Measurements from ENCODE around the gene HENMT1.
"Not testable (repeated sequence)": the region's sequence is repeated elsewhere in the genome, so short reads cannot be mapped to it uniquely, and the experiment has no call there.

Gene HENMT1

DNA sequence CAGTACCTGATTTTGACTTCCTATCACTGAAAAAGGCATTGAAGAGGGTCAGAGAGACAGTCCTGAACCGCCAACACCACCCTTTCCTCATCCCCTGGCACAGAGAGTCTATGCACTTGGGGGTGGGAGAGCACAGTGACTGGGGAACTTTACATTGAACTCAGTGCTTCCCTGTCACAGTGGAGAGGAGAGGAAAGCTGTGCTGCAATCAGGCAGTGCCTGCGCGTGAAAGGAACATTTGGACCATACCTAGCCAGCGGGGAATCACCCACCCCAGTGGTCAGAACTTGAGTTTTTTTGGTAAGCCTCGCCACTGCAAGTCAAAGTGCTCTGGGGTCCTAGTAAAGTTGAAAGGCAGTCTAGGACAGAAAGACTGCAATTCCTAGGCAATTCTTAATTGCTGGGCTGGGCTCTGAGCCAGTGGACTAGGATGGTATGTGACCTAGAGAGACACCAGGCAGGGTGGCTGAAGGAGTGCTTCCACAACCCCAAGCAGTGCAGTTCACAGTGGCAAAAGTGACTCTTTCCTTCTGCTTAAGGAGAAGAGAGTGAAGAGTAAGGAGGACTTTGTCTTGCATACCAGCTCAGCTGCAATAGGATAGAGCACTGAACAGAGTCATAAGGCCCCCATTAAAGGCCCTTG lies 9.4 kb upstream of the HENMT1 start:
- no peak for DNase-seq

- no peak for DNase-seq
These were observed 8.8 kb upstream of the HENMT1 start for GRCh38 chr1:108669679-108670078.

DNA sequence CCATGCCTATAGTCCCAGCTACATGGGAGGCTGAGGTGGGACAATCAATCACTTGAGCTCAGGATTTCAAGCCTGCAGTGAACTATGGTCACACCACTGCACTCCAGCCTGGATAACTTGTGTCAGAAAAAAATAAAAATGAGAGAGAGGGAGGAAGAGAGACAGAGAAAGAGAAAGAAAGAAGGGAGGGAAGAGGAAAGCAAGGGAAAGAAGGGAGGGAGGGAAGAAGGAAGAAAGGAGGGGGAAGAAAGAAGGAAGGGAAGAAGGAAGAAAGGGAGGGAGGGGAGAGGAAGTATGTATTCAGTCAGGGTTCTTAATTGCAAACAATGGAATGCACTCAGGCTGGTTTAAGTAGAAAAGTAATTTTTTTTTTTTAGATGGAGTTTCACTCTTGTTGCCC lies 7.9 kb upstream of the HENMT1 start:
- DNase-seq = no peak

- DNase-seq = not testable (repeated sequence)
These were observed 6.5 kb upstream of the HENMT1 start for GRCh38 chr1:108667422-108667821.

GRCh38 chr1:108665771-108666170 lies 4.9 kb upstream of the HENMT1 start:
- no peak for DNase-seq

DNA sequence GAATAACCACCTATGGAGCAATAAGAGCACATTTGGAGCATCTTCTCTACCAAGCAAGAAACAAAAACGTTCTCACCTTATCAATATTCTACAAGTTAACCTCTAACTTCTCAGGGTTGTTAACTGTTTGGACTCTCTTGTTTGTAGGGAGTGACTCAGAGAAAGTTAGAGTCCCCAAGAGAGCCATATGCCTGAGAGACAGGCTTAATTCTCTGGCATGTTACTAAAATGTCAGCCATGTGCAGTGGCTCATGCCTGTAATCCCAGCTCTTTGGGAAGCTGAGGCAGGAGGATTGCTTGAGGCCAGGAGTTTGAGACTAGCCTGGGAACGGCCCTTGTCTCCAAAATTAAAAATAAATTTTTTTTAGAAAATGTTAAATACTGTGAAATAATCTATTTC lies 4.2 kb upstream of the HENMT1 start:
- no peak for DNase-seq

DNA sequence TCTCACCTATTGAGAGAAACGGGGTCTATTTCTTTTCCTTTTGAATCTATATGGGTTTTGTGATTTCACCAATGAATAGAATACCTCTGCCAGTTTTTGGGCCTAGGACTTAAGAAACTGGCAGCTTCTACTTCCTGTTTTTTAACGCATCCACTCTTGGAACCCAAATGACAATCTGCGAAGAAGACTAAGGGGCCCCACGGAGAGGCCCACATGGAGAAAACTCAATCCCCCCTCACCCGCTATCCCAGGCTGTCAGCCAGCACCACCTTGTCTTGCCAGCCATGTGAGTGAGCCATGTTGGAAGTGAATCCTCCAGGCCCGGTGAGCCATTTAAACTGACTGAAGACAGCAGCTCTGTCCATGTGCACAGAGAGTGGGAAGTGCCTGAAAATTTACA lies 3.6 kb upstream of the HENMT1 start:
- no peak for DNase-seq

DNA sequence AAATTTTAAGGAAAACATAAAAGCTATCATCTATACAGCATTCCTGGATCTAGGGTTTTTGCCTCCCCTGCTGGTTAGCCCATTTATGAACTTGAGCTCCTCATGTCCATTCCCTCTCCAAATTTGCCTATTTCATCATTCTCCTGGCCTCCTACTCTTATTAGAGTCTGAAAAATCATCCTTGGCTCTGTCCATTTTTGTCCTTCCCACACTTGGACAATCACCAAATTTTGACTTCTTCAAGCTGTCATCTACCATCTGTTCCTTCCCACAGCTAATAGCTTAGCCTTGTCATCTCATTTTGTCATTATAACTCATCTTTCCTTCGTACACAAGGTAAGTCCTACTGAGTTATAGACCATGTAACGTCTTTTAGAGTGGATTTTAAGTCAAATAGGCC lies 2.2 kb upstream of the HENMT1 start:
- DNase-seq = no peak

GRCh38 chr1:108657356-108658080 lies 3.4 kb downstream of the HENMT1 start:
- DNase-seq = no peak

DNA sequence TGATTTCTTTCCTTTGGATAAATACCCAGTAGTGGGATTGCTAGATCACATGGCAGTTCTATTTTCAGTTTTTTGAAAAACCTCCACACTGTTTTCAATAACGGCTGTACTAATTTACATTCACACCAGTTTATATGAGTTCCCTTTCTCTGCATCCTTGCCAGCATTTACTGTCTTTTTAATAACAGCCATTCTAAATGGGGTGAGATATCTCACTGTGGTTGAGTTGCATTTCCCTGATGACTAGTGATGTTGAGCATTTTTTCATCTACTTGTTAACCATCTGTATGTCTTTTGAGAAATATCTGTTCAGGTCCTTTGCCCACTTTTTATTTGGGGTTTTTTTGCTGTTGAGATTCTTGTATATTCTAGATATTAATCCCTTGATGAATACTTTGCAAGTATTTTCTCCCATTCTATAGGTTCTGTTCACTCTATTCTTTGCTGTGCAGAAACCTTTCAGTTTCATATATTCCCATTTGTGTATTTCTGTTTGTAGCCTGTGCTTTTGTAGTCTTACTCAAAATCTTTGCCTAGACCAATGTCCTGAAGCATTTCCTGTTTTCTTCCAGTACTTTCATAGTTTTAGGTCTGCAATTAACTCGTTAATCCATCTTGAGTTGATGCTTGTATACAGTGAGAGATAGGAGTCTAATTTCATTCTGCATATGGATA lies 7.3 kb downstream of the HENMT1 start:
- no peak for DNase-seq

- DNase-seq = peak; percentile 54 to 64
These were observed 14.1 kb downstream of the HENMT1 start for GRCh38 chr1:108646648-108647269.

- DNase-seq = no peak
These were observed 14.6 kb downstream of the HENMT1 start for GRCh38 chr1:108646265-108646647.

DNA sequence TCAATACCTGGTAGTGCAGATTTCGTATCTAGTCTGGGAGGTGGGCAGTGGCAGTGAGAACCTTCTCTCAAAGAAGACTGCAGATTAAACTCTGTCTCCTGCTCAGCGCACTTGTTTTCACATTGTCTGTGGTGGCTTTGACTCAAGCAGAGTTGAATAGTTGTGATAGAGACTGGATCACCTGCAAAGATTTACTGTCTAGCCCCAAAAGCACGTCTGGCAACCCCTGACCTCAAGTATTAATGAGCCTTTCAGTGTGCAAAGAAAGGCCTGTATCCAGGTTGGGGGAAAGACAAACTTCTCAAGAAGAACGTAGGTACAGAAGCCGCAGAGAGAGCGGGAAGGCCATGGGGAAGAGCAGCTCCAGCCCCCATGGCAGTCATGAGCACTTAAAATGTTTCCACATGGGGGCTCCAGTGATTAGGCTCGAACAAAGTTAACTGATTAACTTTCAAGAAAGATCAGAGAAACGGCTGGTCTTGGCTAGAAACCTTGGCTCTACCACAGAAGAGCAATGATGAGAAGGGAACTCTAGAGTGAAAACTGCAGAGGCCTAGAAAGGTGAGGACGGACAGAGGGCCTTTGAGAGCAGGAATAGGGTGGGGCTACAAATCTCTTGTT lies 15.2 kb downstream of the HENMT1 start:
- no peak for DNase-seq

- peak; percentile 40 to 48 for DNase-seq
These were observed 15.9 kb downstream of the HENMT1 start for GRCh38 chr1:108644984-108645383.

DNA sequence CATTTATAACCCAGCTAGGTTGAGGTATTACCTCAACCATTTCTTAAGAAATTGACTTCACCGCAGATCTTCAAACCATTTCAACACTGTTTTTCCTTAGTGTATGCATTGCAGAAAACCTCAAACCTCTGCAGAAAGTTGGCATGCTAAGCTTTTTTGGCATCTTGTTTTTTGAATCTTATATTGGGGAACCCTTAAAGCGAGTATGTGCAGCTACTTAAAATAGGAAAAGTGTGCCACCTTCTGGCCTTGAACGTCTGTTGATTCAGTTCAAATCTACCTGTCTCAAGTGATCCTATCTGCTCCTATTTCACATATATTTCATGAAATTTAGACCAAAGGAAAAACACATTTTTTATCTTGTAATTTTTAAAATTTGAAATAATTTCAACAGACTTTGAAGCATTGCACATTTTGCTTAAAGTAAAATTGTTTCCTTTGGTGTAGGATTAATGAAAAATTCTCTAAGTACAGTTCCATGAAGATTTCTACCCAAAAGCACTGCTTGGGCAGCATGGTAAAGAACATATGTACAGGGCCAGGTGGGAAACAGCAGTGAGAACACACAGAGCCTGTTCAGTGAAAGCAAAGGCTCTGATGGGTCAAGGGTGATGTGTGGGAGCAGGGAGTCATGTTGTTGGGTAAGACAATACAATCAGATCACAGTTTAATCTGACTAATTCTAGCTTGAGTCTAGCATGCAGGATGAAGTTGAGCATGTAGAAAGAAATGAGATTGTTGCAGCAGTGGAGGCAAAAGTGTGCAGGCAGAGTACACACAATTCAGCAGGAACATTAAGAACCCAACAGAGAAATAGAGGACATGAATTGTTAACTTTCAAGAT lies 17.2 kb downstream of the HENMT1 start:
- peak; percentile 27 to 54 for DNase-seq

DNA sequence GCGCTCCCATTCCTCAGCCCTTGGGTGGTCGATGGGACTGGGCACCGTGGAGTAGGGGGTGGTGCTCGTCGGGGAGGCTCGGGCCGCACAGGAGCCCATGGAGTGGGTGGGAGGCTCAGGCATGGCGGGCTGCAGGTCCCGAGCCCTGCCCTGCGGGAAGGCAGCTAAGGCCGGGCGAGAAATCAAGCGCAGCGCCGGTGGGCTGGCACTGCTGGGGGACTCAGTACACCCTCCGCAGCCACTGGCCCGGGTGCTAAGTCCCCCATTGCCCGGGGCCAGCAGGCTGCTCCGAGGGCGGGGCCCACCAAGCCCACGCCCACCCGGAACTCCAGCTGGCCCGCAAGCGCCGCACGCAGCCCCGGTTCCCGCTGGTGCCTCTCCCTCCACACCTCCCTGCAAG lies 20.0 kb downstream of the HENMT1 start:
- not testable (repeated sequence) for DNase-seq

GRCh38 chr1:108639899-108640560 lies 20.9 kb downstream of the HENMT1 start:
- peak in 1 of 2 donors; percentile 29 for DNase-seq

- no peak for DNase-seq
These were observed 24.0 kb downstream of the HENMT1 start for GRCh38 chr1:108636876-108637275.

DNA sequence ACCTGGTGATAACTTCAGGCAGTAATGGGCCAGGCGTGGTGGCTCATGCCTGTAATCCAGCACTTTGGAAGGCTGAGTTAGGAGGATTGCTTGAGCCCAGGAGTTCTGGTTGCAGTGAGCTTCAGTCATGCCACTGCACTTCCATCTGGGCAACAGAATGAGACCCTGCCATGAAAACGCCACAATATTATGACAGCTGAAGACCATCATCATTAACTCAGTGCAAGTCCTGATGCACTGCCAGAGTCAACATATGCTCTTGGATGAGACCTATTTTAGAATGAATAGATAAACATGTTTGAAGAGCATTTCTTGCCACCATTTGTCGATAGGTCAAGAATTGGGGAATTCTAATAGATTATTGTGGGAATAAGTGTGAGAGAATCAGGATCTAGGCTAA lies 26.4 kb downstream of the HENMT1 start:
- no peak for DNase-seq

- no peak for DNase-seq
These were observed 32.2 kb downstream of the HENMT1 start for GRCh38 chr1:108628665-108629064.

DNA sequence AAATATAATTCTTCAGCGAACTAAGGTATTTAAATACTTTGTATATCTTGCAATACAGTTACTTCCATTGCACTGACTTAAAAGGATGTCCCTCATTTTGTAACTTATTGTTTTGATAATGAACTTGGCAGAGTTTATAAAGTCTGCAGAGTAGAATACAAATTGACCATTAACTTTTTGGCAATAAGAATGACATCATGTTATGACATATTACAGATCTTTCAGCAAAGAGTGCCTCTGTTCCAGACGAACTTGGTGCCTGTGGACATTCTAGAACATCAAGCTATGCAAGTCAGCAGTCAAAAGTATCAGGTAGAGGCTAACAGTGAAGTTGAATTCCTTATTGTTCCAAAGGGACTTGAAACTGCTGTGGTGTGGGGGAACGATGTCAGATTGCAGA lies 32.9 kb downstream of the HENMT1 start:
- no peak for DNase-seq

GRCh38 chr1:108627256-108627655 lies 33.6 kb downstream of the HENMT1 start:
- no peak for DNase-seq
